Measurements from ENCODE around the gene TENM4. TPM values are rescaled to one million over a fixed set of nuclear protein-coding genes. Genes with fewer than 3 reads are reported as not detected.

TENM4 gene
- total RNA-seq, 2 experiments from 2014 or later, result not detected

GRCh38 chr11:79098146-79098545 is 342.7 kb downstream of the TENM4 start:
- Mint-ChIP-seq H3K36me3 (no peaks in the 10 kb centered on the region), H3K27ac (no peak overlapping the region), H3K4me1 (no peaks in the 10 kb centered on the region), H3K27me3 (no peaks in the 10 kb centered on the region), H3K4me3 (no peak overlapping the region), H3K9me3 (no peaks in the 10 kb centered on the region)
- DNase-seq (no peak), ATAC-seq (ENCODE audit: low read depth) (no peak)
- POLR2A ChIA-PET, result no interaction called here

GRCh38 chr11:79097246-79097875 is 343.5 kb downstream of the TENM4 start:
- Mint-ChIP-seq H3K9me3 (no peaks in the 10 kb centered on the region), H3K36me3 (no peaks in the 10 kb centered on the region), H3K27ac (no peak overlapping the region), H3K27me3 (no peaks in the 10 kb centered on the region), H3K4me3 (no peak overlapping the region), H3K4me1 (no peaks in the 10 kb centered on the region)
- POLR2A ChIA-PET, result no interaction called here
- no peak for ATAC-seq (ENCODE audit: low read depth)
- DNase-seq, result no peak

- no peaks in the 10 kb centered on the region for H3K27me3 Mint-ChIP-seq
- H3K4me1 Mint-ChIP-seq, result no peaks in the 10 kb centered on the region
- no peak overlapping the region for H3K4me3 Mint-ChIP-seq
- H3K9me3 Mint-ChIP-seq, result no peaks in the 10 kb centered on the region
- no peak overlapping the region for H3K27ac Mint-ChIP-seq
- POLR2A ChIA-PET, result no interaction called here
- H3K36me3 Mint-ChIP-seq, result no peaks in the 10 kb centered on the region
- no peak for ATAC-seq (ENCODE audit: low read depth)
- DNase-seq, result no peak
Measured at GRCh38 chr11:79095424-79095823, 345.4 kb downstream of the TENM4 start.

- H3K4me1 Mint-ChIP-seq, result no peaks in the 10 kb centered on the region
- no peaks in the 10 kb centered on the region for H3K36me3 Mint-ChIP-seq
- H3K27me3 Mint-ChIP-seq, result no peaks in the 10 kb centered on the region
- H3K9me3 Mint-ChIP-seq, result no peaks in the 10 kb centered on the region
- H3K4me3 Mint-ChIP-seq, result no peak overlapping the region
- POLR2A ChIA-PET, result no interaction called here
- H3K27ac Mint-ChIP-seq, result no peak overlapping the region
- no peak for DNase-seq
- ATAC-seq (ENCODE audit: low read depth), result no peak
Measured at GRCh38 chr11:79094616-79095015, 346.2 kb downstream of the TENM4 start.

DNA sequence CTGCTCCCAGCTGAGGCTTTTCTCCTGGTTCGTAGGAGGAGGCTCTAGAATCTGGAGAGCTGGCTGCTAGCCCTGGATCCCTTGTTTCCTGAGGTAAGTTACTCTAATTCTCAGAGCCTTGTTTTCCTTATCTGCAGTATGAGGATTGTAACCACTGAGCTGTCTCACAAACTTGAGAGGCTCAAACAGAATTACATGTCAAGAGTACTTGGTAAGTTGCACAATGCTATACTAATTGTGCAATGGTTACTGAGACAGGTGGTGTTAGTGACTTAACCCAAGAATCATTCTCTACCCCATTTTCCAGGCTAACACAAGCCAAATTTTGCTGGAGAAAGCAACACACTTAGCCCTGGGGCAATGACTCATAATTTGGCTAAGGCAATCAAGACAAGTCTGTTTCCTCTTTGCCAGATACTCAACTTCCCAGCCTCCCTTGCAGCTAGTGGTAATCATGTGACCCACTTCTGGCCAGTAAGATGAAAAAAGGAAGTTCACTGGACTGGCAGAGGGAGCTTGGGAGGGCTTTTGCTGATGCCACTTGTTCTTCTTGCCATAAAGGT is 348.0 kb downstream of the TENM4 start:
- no peak overlapping the region for H3K27ac Mint-ChIP-seq
- DNase-seq (no peak), ATAC-seq (ENCODE audit: low read depth) (no peak)
- H3K36me3 Mint-ChIP-seq, result no peaks in the 10 kb centered on the region
- no peaks in the 10 kb centered on the region for H3K27me3 Mint-ChIP-seq
- POLR2A ChIA-PET, result no interaction called here
- no peak overlapping the region for H3K4me3 Mint-ChIP-seq
- H3K4me1 Mint-ChIP-seq, result no peaks in the 10 kb centered on the region
- H3K9me3 Mint-ChIP-seq, result no peaks in the 10 kb centered on the region

- DNase-seq (no peak), ATAC-seq (ENCODE audit: low read depth) (no peak)
- Mint-ChIP-seq H3K27ac (no peak overlapping the region), H3K36me3 (no peaks in the 10 kb centered on the region), H3K4me1 (no peaks in the 10 kb centered on the region), H3K9me3 (no peaks in the 10 kb centered on the region), H3K27me3 (no peaks in the 10 kb centered on the region), H3K4me3 (no peak overlapping the region)
- POLR2A ChIA-PET, result no interaction called here
Measured at GRCh38 chr11:79090191-79090705, 350.6 kb downstream of the TENM4 start.

- Mint-ChIP-seq H3K4me3 (no peak overlapping the region), H3K36me3 (no peaks in the 10 kb centered on the region)
- POLR2A ChIA-PET, result no interaction called here
Measured at GRCh38 chr11:79089601-79090000, 351.2 kb downstream of the TENM4 start.

DNA sequence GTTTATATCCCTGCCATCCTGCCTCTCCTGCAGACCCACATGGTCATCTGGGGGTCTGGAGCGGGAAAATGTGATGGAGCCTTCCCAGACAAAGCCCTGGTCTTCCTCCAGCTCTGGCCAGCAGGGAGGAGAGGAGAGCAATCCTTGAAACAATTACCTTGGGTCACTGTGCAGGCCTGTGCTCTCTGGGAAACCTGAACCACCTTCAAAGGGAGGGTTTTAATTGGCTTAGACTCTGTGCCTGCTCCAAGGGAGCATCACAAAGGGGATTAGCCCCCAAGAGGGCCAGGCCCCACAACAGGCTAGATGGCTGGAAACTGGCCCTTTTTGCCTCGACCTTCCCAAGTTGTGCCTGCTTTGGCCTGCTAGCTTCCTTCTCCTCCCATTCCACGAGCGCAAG is 351.9 kb downstream of the TENM4 start:
- DNase-seq (no peak), ATAC-seq (ENCODE audit: low read depth) (no peak)
- Mint-ChIP-seq H3K27me3 (no peaks in the 10 kb centered on the region), H3K27ac (no peak overlapping the region), H3K9me3 (no peaks in the 10 kb centered on the region), H3K4me1 (no peaks in the 10 kb centered on the region), H3K4me3 (no peak overlapping the region), H3K36me3 (no peaks in the 10 kb centered on the region)
- POLR2A ChIA-PET, result no interaction called here

More at GRCh38 chr11:79089601-79090000, 351.2 kb downstream of the TENM4 start:
- ATAC-seq (ENCODE audit: low read depth), result no peak
- no peaks in the 10 kb centered on the region for H3K9me3 Mint-ChIP-seq
- H3K27me3 Mint-ChIP-seq, result no peaks in the 10 kb centered on the region
- no peak for DNase-seq
- H3K27ac Mint-ChIP-seq, result no peak overlapping the region
- H3K4me1 Mint-ChIP-seq, result no peaks in the 10 kb centered on the region

GRCh38 chr11:79087961-79088318 is 352.9 kb downstream of the TENM4 start:
- no peaks in the 10 kb centered on the region for H3K4me1 Mint-ChIP-seq
- no peak overlapping the region for H3K27ac Mint-ChIP-seq
- H3K4me3 Mint-ChIP-seq, result no peak overlapping the region
- no peaks in the 10 kb centered on the region for H3K27me3 Mint-ChIP-seq
- POLR2A ChIA-PET, result no interaction called here
- H3K36me3 Mint-ChIP-seq, result no peaks in the 10 kb centered on the region
- DNase-seq (no peak), ATAC-seq (ENCODE audit: low read depth) (no peak)
- H3K9me3 Mint-ChIP-seq, result no peaks in the 10 kb centered on the region

DNA sequence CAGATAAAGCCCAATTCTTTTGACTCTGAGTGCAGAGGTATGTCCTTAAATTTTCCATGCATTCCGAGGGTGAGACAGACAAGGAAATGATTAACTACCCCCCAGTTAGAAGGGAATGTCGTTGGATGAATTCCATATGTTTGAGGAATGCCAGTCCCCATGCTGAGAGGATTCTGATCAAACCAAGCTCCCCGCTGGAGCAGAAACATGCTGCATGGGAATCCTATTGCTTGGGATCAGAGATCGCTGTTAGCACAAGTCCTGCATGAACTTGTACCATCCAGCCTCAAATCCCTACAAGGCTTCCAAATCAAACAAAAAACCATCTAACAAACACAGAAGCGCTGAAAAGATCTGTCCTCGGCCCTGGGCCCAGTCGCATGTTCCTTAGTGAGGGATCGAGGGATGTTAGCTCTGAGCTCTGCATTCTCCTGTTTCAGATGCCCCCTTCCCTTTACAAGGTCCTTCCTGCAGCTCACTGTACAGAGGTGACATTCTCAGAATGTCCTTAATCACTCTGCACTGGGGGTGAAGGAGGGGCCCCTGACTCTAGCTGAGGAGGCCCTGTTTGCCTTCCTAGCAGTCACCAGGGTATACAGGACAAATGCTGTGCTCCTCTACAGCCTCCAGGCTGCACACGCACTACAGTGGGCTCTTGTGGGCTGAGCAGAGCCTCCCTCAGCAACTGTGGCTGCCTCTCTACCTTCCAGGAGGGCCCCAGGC is 353.4 kb downstream of the TENM4 start:
- H3K4me3 Mint-ChIP-seq, result no peak overlapping the region
- H3K4me1 Mint-ChIP-seq, result no peaks in the 10 kb centered on the region
- DNase-seq (no peak), ATAC-seq (ENCODE audit: low read depth) (no peak)
- POLR2A ChIA-PET, result no interaction called here
- H3K9me3 Mint-ChIP-seq, result no peaks in the 10 kb centered on the region
- no peaks in the 10 kb centered on the region for H3K36me3 Mint-ChIP-seq
- H3K27ac Mint-ChIP-seq, result no peak overlapping the region
- H3K27me3 Mint-ChIP-seq, result no peaks in the 10 kb centered on the region

DNA sequence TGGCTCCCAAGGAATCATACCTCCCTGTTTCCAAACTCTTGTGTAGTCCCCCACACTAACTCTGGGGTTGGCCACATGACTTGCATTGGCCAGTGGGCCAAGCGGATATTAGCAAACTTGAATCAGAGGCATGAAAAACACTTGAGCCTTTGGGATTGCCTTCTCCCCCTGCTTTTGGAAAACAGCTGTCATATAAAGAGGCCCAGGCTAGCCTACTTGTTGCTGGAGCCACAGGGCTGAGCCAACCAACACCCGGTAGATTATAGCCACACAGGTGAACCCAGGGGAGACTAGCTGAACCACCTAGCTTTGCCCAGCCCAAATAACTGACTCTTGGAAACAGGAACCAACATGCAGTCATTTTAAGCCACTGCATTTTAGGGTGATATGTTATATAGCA is 354.8 kb downstream of the TENM4 start:
- H3K36me3 Mint-ChIP-seq, result no peaks in the 10 kb centered on the region
- POLR2A ChIA-PET, result no interaction called here
- no peaks in the 10 kb centered on the region for H3K9me3 Mint-ChIP-seq
- DNase-seq (no peak), ATAC-seq (ENCODE audit: low read depth) (no peak)
- H3K4me3 Mint-ChIP-seq, result no peak overlapping the region
- no peaks in the 10 kb centered on the region for H3K4me1 Mint-ChIP-seq
- H3K27ac Mint-ChIP-seq, result no peak overlapping the region
- H3K27me3 Mint-ChIP-seq, result no peaks in the 10 kb centered on the region

GRCh38 chr11:79084382-79084781 is 356.4 kb downstream of the TENM4 start:
- no peaks in the 10 kb centered on the region for H3K27me3 Mint-ChIP-seq
- H3K36me3 Mint-ChIP-seq, result no peaks in the 10 kb centered on the region
- H3K27ac Mint-ChIP-seq, result no peak overlapping the region
- ATAC-seq (ENCODE audit: low read depth), result no peak
- POLR2A ChIA-PET, result no interaction called here
- no peaks in the 10 kb centered on the region for H3K4me1 Mint-ChIP-seq
- no peak overlapping the region for H3K4me3 Mint-ChIP-seq
- H3K9me3 Mint-ChIP-seq, result no peaks in the 10 kb centered on the region
- DNase-seq, result no peak

GRCh38 chr11:79083352-79083751 is 357.5 kb downstream of the TENM4 start:
- Mint-ChIP-seq H3K27ac (no peak overlapping the region), H3K27me3 (no peaks in the 10 kb centered on the region), H3K36me3 (no peaks in the 10 kb centered on the region), H3K9me3 (no peaks in the 10 kb centered on the region), H3K4me3 (no peak overlapping the region), H3K4me1 (no peaks in the 10 kb centered on the region)
- POLR2A ChIA-PET, result no interaction called here
- no peak for ATAC-seq (ENCODE audit: low read depth)
- no peak for DNase-seq

DNA sequence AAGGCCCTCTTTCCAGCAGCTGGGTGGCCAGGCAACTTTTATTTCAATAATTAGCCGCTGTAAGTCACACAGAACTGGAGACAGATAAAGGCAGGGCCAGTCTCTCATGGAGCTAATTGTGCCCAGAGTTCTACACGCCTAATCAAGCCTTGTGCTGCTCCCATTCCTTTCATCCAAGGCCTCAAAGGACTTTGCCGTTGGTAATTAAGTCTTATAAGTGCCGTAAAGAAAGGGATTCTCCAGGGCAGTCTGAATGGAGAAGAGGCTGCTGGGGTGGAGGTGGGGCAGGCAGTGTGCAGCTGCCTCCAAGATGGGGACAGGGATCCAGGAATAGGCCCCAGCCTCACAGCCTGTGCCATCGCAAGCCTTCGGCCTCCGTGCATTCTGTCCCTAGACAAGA is 357.9 kb downstream of the TENM4 start:
- POLR2A ChIA-PET, result no interaction called here
- no peak for ATAC-seq (ENCODE audit: low read depth)
- no peak overlapping the region for H3K27ac Mint-ChIP-seq
- H3K4me3 Mint-ChIP-seq, result no peak overlapping the region
- DNase-seq, result no peak
- no peaks in the 10 kb centered on the region for H3K9me3 Mint-ChIP-seq
- H3K4me1 Mint-ChIP-seq, result no peaks in the 10 kb centered on the region
- H3K36me3 Mint-ChIP-seq, result no peaks in the 10 kb centered on the region
- H3K27me3 Mint-ChIP-seq, result no peaks in the 10 kb centered on the region
